Measurements from ENCODE around the gene MAP3K3. TPM values are rescaled to one million over a fixed set of nuclear protein-coding genes. Genes with fewer than 3 reads are reported as not detected.
A peak's percentile ranks its signal among the peaks of the same experiment; 100 is the strongest.

MAP3K3 gene
- total RNA-seq, 1 donor from 2014 or later: 54.6 TPM

DNA sequence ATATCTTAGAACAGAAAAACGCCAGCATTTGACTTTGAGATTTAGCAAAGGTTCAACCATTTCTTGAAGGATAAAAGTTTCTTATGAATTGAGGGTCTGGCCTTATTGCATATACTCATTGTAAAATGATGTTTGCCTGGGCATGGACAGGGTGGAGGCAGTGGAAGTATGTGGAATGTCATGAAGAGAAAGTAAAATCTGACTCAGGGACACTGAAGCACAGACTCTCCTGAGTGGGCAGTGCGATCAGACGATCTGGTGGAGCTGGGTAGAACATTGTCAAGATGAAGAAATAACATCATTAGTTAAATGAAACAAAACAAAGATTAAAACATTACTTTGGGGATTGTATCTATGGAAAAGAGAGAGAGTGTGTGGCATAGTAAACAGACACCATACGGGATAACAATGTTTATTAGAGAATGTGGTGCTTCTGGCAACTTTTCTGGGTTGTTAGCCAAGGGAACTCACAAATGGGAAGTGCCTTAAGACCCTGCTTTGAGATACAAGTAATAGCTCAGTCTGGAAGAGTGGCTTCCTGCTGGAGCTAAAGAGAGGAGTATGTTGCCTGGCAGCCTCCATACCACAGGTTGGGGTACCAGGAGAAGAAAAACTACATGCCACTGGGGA lies 4.4 kb downstream of the MAP3K3 start:
- Mint-ChIP-seq H3K27ac (ENCODE audit: unreplicated experiment) (no peak overlapping the region), H3K4me1 (ENCODE audit: low read depth, unreplicated experiment) (peaks cover 10% of the 10 kb centered on the region), H3K9me3 (ENCODE audit: unreplicated experiment) (peaks cover 3% of the 10 kb centered on the region), H3K27me3 (ENCODE audit: unreplicated experiment) (peaks cover 10% of the 10 kb centered on the region), H3K36me3 (ENCODE audit: unreplicated experiment) (no peaks in the 10 kb centered on the region), H3K4me3 (ENCODE audit: unreplicated experiment) (no peak overlapping the region)
- TF ChIP-seq, protein P1, sequence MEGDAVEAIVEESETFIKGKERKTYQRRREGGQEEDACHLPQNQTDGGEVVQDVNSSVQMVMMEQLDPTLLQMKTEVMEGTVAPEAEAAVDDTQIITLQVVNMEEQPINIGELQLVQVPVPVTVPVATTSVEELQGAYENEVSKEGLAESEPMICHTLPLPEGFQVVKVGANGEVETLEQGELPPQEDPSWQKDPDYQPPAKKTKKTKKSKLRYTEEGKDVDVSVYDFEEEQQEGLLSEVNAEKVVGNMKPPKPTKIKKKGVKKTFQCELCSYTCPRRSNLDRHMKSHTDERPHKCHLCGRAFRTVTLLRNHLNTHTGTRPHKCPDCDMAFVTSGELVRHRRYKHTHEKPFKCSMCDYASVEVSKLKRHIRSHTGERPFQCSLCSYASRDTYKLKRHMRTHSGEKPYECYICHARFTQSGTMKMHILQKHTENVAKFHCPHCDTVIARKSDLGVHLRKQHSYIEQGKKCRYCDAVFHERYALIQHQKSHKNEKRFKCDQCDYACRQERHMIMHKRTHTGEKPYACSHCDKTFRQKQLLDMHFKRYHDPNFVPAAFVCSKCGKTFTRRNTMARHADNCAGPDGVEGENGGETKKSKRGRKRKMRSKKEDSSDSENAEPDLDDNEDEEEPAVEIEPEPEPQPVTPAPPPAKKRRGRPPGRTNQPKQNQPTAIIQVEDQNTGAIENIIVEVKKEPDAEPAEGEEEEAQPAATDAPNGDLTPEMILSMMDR (IDR thresholded peaks at IDR 0.05; ENCODE audit: partially characterized antibody, unreplicated experiment): no peak
- DNase-seq: no peak

DNA sequence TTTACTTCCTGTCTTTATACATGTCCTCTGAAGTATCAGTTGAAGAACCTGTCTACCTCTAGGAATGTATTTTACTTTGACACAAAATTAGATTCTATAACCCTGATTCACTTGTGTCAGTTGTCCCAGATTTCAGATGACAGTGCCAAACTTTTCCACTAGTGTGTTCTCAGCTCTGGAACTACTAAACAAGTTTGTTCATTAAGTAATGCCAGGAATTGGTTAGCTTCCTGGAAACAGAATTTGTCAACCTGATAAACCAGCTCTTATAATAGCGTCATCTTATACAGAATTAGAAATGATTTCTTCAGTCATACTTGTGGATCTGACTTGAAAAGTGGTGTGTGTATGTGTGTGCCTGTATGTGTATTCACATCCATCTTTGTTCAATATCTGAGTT lies 7.4 kb downstream of the MAP3K3 start:
- DNase-seq: no peak
- no peak overlapping the region for H3K27ac Mint-ChIP-seq (ENCODE audit: unreplicated experiment)
- no peaks in the 10 kb centered on the region for H3K36me3 Mint-ChIP-seq (ENCODE audit: unreplicated experiment)
- no peaks in the 10 kb centered on the region for H3K27me3 Mint-ChIP-seq (ENCODE audit: unreplicated experiment)
- no peak overlapping the region for H3K4me3 Mint-ChIP-seq (ENCODE audit: unreplicated experiment)
- H3K9me3 Mint-ChIP-seq (ENCODE audit: unreplicated experiment): no peaks in the 10 kb centered on the region
- TF ChIP-seq, protein P1 (IDR thresholded peaks at IDR 0.05; ENCODE audit: partially characterized antibody, unreplicated experiment): no peak
- H3K4me1 Mint-ChIP-seq (ENCODE audit: low read depth, unreplicated experiment): peaks cover 25% of the 10 kb centered on the region

DNA sequence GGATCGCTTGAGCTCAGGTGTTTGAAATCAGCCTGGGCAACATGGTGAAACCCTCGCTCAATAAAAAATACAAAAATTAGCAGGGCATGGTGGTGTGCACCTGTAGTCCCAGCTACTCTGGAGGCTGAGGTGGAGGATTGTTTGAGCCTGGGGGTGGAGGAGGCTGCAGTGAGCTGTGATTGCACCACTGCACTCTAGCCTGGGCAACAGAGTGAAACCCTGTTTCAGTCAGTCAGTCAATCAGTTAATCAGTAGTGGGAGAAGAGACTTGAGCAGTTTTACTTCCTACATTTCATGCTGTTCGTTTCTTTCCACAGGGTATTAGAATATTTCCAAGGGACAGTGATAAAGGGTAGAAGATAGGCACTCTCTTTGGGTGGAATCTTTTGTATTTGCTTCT lies 8.8 kb downstream of the MAP3K3 start:
- TF ChIP-seq, protein P1 (IDR thresholded peaks at IDR 0.05; ENCODE audit: partially characterized antibody, unreplicated experiment): no peak
- Mint-ChIP-seq H3K9me3 (ENCODE audit: unreplicated experiment) (no peaks in the 10 kb centered on the region), H3K36me3 (ENCODE audit: unreplicated experiment) (no peaks in the 10 kb centered on the region), H3K4me3 (ENCODE audit: unreplicated experiment) (no peak overlapping the region), H3K27ac (ENCODE audit: unreplicated experiment) (no peak overlapping the region), H3K4me1 (ENCODE audit: low read depth, unreplicated experiment) (peaks cover 22% of the 10 kb centered on the region), H3K27me3 (ENCODE audit: unreplicated experiment) (no peaks in the 10 kb centered on the region)
- no peak for DNase-seq

DNA sequence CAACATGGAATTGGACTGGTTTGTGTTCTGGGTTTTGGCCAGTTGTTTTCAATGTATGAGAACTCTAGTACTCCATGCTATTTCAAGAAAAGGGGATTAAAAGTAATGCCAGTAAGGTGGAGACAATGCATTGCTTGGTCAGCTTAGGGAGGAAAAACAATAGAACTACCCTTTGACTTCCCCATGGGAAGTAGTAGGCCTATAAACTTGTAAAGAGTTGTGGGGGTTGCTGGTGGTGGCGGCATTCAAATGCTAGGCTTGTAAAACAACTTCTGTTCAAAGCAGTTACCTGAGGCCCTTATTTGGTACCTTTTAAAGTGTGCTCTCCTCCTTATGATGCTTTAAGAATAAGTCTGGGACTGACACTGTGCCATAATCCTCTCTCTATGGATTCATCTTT lies 9.4 kb downstream of the MAP3K3 start:
- Mint-ChIP-seq H3K36me3 (ENCODE audit: unreplicated experiment) (no peaks in the 10 kb centered on the region), H3K4me3 (ENCODE audit: unreplicated experiment) (no peak overlapping the region), H3K9me3 (ENCODE audit: unreplicated experiment) (no peaks in the 10 kb centered on the region), H3K27me3 (ENCODE audit: unreplicated experiment) (peaks cover 2% of the 10 kb centered on the region), H3K27ac (ENCODE audit: unreplicated experiment) (no peak overlapping the region), H3K4me1 (ENCODE audit: low read depth, unreplicated experiment) (peaks cover 20% of the 10 kb centered on the region)
- DNase-seq: no peak
- TF ChIP-seq, protein P1 (IDR thresholded peaks at IDR 0.05; ENCODE audit: partially characterized antibody, unreplicated experiment): no peak

DNA sequence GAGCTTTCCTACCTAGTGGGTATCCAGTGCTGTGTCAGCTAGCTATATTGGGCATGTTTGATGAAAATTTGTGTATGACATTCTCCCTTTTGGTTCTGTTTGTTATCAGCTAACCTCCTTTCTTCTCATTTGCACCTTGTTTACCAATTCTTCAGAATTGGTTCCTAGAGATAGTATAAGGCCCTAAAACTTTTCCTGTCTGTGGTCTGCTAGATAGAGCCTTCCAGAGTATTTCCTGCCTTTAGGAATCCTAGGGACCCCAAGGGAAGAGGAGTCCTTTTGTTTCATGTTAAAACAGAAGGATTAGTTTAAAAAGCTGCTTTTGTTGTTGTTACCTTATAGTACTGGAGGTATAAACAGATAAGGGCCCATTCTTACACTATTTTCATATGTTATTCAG lies 11.5 kb downstream of the MAP3K3 start:
- Mint-ChIP-seq H3K27me3 (ENCODE audit: unreplicated experiment) (peaks cover 2% of the 10 kb centered on the region), H3K4me3 (ENCODE audit: unreplicated experiment) (no peak overlapping the region)
- no peak for DNase-seq

More for the DNA sequence above, 11.5 kb downstream of the MAP3K3 start:
- H3K9me3 Mint-ChIP-seq (ENCODE audit: unreplicated experiment): no peaks in the 10 kb centered on the region
- peaks cover 17% of the 10 kb centered on the region for H3K4me1 Mint-ChIP-seq (ENCODE audit: low read depth, unreplicated experiment)
- peak overlapping the region; percentile 88 for H3K27ac Mint-ChIP-seq (ENCODE audit: unreplicated experiment)
- H3K36me3 Mint-ChIP-seq (ENCODE audit: unreplicated experiment): no peaks in the 10 kb centered on the region
- TF ChIP-seq, protein P1 (IDR thresholded peaks at IDR 0.05; ENCODE audit: partially characterized antibody, unreplicated experiment): no peak
